ENCODE data around the gene SGTA. TPM values are rescaled to one million over a fixed set of nuclear protein-coding genes. Genes with fewer than 3 reads are reported as not detected.

SGTA gene
- total and polyA plus RNA-seq, 2 of the 13 experiments (the other 11 are each of a cell fraction or from before 2014, with no cell fraction given): 43.9 to 47.4 TPM

- TF ChIP-seq SCMH1 (CRISPR knock-in tag; IDR thresholded peaks at IDR 0.05; ENCODE audit: borderline replicate concordance): no peak
- no peak for TF ChIP-seq ZNF503 (CRISPR knock-in tag; IDR thresholded peaks at IDR 0.05)
- TF ChIP-seq GMEB2 (CRISPR knock-in tag; IDR thresholded peaks at IDR 0.05; ENCODE audit: low read depth): no peak
- no peak for TF ChIP-seq PLRG1 (conservative IDR thresholded peaks at IDR 0.05)
- no peak; the same call in 1 of the 2 replicates for TF ChIP-seq ZNF280D (CRISPR knock-in tag; IDR thresholded peaks at IDR 0.05)
- TF ChIP-seq FOXP4 (CRISPR knock-in tag; IDR thresholded peaks at IDR 0.05): no peak
- peak; percentile 19; the same call in 1 of the 2 replicates for TF ChIP-seq YEATS2 (CRISPR knock-in tag; IDR thresholded peaks at IDR 0.05; ENCODE audit: borderline replicate concordance)
- 0 out of 2 replicates have a peak, but pooled peaks have one; percentile 35 for TF ChIP-seq KAT7 (CRISPR knock-in tag; IDR thresholded peaks at IDR 0.05; ENCODE audit: borderline replicate concordance)
- TF ChIP-seq ZNF335 (CRISPR knock-in tag; IDR thresholded peaks at IDR 0.05): peak; percentile 35; the same call in 1 of the 2 replicates
- TF ChIP-seq U2AF2 (IDR thresholded peaks at IDR 0.05; ENCODE audit: low read depth, low read length): no peak
- TF ChIP-seq EHMT2 (IDR thresholded peaks at IDR 0.05; ENCODE audit: borderline replicate concordance, low read depth, low read length): no peak
- no peak for TF ChIP-seq NFE2 (CRISPR knock-in tag; IDR thresholded peaks at IDR 0.05)
- no peak for TF ChIP-seq TP53 (CRISPR knock-in tag; conservative IDR thresholded peaks at IDR 0.05)
- TF ChIP-seq SP2 (CRISPR knock-in tag; IDR thresholded peaks at IDR 0.05): no peak
- TF ChIP-seq TBX3 (IDR thresholded peaks at IDR 0.05; ENCODE audit: borderline replicate concordance): no peak
- TF ChIP-seq HNRNPK (IDR thresholded peaks at IDR 0.05; ENCODE audit: low read depth, low read length, poor library complexity, severe bottlenecking): no peak
- TF ChIP-seq SETDB1 (CRISPR knock-in tag; IDR thresholded peaks at IDR 0.05; ENCODE audit: borderline replicate concordance): no peak
- no peak for TF ChIP-seq HOXA7 (CRISPR knock-in tag; IDR thresholded peaks at IDR 0.05)
Measured at GRCh38 chr19:2775556-2776430, 7.3 kb downstream of the SGTA start (continued).

Data from HepG2 (cell line).